Pancreas (tissue), 10 donors: Measurements from ENCODE around the gene SP3. TPM values are rescaled to one million over a fixed set of nuclear protein-coding genes. Genes with fewer than 3 reads are reported as not detected.

Source experiments
- ATAC-seq, 4 donors: fragments of 200-7000 bp; cut with Tn5 transposase; one replicate each; pipeline versions ENCODE4 v1.8.0 to v1.9.1; 2020; ENCODE audit warnings: mild to moderate bottlenecking in 4 of 4, moderate library complexity in 4 of 4
- DNase-seq, 6 donors: peaks; one replicate each; pipeline ENCODE4 v3.0.0-alpha.2; 2020
- FAIRE-seq: peaks from 2 replicates; lab custom pipeline; 2012; peaks lifted over from hg19 to GRCh38; lab: Jason Lieb, UNC
- H3K27ac ChIP-seq, 4 donors: fragments of 200-600 bp; sonication (generic); 1 replicate in 3 of 4; 2 replicates in 1 of 4; pipeline versions ENCODE4 v1.5.0 to v1.8.0; 2020
- H3K27me3 ChIP-seq, 4 donors: fragments of 200-600 bp; one replicate each; pipeline ENCODE4 v1.8.0; 2021
- H3K36me3 ChIP-seq, 3 donors: fragments of 200-600 bp; sonication (generic) in 1 of 3; one replicate each; pipeline versions ENCODE4 v1.5.0 to v1.8.0; 2020 to 2021
- H3K4me1 ChIP-seq, 3 donors: fragments of 200-600 bp; one replicate each; pipeline ENCODE4 v1.8.0; 2021
- H3K4me3 ChIP-seq, 4 donors: fragments of 200-600 bp; sonication (generic) in 2 of 4; one replicate each; pipeline versions ENCODE4 v1.5.0 to v1.8.0; 2020 to 2021
- H3K9me3 ChIP-seq, 4 donors: fragments of 200-600 bp; one replicate each; pipeline ENCODE4 v1.8.0; 2021
- WGBS, 2 donors: extraction: QIAGEN DNeasy Blood & Tissue Kit; methylation state at CpG; one replicate each; pipeline ENCODE4 v1.1.7; 2013; 5-methylcytosine and 5-hydroxymethylcytosine counted together
- intact Hi-C, 3 donors: fragments of 100-400 bp; cut with DNase I; formaldehyde crosslinking; loops; one replicate each; pipeline versions ENCODE4 v1.11.1 to v1.14.2; 2022
- polyA plus RNA-seq, 2 donors: library from polyadenylated mRNA; stranded (reverse); fragments of 200-250 nt; gene quantifications; one replicate each; pipeline ENCODE4 v1.2.3, GENCODE V29; 2013
- total RNA-seq, 6 donors: library from RNA; stranded (reverse); fragmentation: NEBNext Ultra II Directional in 4 of 6; extraction: Animal tissue kit (Norgen Biotek cat#: 25700) in 4 of 6; gene quantifications; one replicate each; pipeline versions ENCODE4 v1.2.1 to v1.2.4, GENCODE V29; 2021 to 2023
- TF ChIP-seq, protein P1 (sequence below), 4 donors: fragments of 200-600 bp; sonication (generic) in 3 of 4; IDR thresholded peaks; one replicate each; pipeline versions ENCODE4 v1.5.0 to v1.8.0; 2021; ENCODE audit warnings: antibody characterized with exemption in 4 of 4
- donor health status: healthy with polysubstance abuse.
- donor health status: DM: no; HTN: no; CAD: no; lungs with moderate emphysema.
- donor health status: DM: no; HTN: no; CAD: no.
- donor health status: control.
- donor health status: control.
- donor health status: Bipolar disorder and iron deficiency.
- donor health status: DM: yes; HTN: yes; CAD: no.
- donor health status: DM: no; HTN: no; CAD: no.
- donor health status: DM: no; HTN: no; CAD: no.
- donor health status: DM: yes; HTN: yes; CAD: no.

The SP3 gene
- total and polyA plus RNA-seq, 8 donors = 5.6 to 48.0 (median 27.6) TPM

- DNase-seq (peak in 5 of 6 donors; percentile 26 to 71 (median 61)), FAIRE-seq (no peak), ATAC-seq (peak; percentile 79 to 91 (median 88))
- Histone ChIP-seq H3K27me3 (no peaks in the 10 kb centered on the region), H3K4me1 (peaks cover 0 to 9% (median 0%) of the 10 kb centered on the region in 3 donors), H3K27ac (peak overlapping the region; percentile 45 to 77 (median 70)), H3K4me3 (peak overlapping the region in 3 of 4 donors; percentile 21 to 29 (median 29)), H3K9me3 (no peaks in the 10 kb centered on the region), H3K36me3 (no peaks in the 10 kb centered on the region)
- TF ChIP-seq, protein P1, sequence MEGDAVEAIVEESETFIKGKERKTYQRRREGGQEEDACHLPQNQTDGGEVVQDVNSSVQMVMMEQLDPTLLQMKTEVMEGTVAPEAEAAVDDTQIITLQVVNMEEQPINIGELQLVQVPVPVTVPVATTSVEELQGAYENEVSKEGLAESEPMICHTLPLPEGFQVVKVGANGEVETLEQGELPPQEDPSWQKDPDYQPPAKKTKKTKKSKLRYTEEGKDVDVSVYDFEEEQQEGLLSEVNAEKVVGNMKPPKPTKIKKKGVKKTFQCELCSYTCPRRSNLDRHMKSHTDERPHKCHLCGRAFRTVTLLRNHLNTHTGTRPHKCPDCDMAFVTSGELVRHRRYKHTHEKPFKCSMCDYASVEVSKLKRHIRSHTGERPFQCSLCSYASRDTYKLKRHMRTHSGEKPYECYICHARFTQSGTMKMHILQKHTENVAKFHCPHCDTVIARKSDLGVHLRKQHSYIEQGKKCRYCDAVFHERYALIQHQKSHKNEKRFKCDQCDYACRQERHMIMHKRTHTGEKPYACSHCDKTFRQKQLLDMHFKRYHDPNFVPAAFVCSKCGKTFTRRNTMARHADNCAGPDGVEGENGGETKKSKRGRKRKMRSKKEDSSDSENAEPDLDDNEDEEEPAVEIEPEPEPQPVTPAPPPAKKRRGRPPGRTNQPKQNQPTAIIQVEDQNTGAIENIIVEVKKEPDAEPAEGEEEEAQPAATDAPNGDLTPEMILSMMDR (IDR thresholded peaks at IDR 0.05) = no peak
- 51 to 55% methylated on average over 44 to 56 of the region's 56 CpGs for WGBS, 2 donors
- intact Hi-C loops = no loop called here
These were observed 47.5 kb upstream of the SP3 start for GRCh38 chr2:174012347-174013314.

DNA sequence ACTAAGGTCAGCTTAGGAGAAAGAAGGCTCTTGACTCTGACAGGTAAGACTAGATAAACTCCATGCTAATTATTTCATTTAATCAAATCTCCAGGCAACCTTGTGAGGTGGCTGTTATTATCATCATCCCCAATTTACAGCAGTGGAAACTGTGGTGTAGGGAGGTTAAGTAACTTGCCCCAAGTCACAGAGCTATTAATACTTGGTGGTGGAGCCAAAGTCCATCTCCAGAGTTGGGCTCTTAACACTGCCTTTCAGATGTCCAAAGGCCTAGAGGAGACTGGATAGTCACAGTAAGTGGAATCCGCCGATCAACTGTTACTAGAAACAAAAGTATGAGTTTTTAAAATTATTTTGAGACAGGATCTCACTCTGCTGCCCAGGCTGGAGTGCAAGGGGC lies 46.6 kb upstream of the SP3 start:
- no peak overlapping the region for H3K27ac ChIP-seq
- H3K4me1 ChIP-seq = peaks cover 0 to 9% (median 0%) of the 10 kb centered on the region in 3 donors
- no peaks in the 10 kb centered on the region for H3K27me3 ChIP-seq
- WGBS, 2 donors = 93 to 94% methylated on average over 2 of the region's 2 CpGs
- H3K9me3 ChIP-seq = no peaks in the 10 kb centered on the region
- no peak for DNase-seq
- no peaks in the 10 kb centered on the region for H3K36me3 ChIP-seq
- intact Hi-C loops = no loop called here
- ATAC-seq = no peak
- TF ChIP-seq, protein P1 (IDR thresholded peaks at IDR 0.05) = no peak
- no peak overlapping the region for H3K4me3 ChIP-seq
- FAIRE-seq = no peak

- H3K9me3 ChIP-seq = no peaks in the 10 kb centered on the region
- no peak overlapping the region for H3K4me3 ChIP-seq
- ATAC-seq (no peak), DNase-seq (no peak), FAIRE-seq (no peak)
- TF ChIP-seq, protein P1 (IDR thresholded peaks at IDR 0.05) = no peak
- peaks cover 0 to 9% (median 0%) of the 10 kb centered on the region in 3 donors for H3K4me1 ChIP-seq
- intact Hi-C loops = no loop called here
- no peaks in the 10 kb centered on the region for H3K36me3 ChIP-seq
- no peak overlapping the region for H3K27ac ChIP-seq
- no peaks in the 10 kb centered on the region for H3K27me3 ChIP-seq
These were observed 46.0 kb upstream of the SP3 start for GRCh38 chr2:174011173-174011572.

DNA sequence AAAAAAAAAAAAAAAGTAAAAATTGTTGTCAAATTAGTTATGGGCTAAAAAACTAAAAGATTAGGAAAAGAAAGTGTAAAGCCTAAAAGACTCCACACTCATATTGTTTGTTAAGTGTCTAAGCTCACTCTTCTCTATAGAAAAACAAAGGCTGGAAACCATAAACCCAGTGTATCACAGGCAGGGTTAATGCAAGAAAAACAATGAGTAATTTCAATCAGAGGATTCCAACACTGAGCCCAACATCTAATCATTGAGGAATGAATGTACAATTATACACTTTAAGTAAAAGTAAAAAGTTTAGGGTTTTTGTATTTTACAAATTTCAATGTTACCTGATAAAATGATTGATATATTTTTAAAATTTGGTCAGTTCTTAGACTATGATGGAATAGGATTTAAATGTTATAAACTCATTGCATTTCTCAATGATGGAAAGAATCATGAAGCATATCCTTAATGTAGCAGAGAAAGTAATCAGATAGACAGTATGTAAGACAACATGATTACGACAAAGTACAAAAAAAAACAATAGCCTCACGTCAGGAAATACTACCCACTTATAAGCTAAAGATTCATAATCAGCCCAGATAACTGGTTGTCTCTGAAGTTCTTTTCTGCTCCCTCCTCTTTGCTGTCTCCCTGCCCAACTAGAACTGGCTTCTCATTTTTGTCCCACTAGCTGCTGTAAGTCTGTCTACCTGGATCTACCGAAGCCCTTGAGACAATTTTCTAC lies 44.5 kb upstream of the SP3 start:
- 83 to 85% methylated on average over 3 of the region's 3 CpGs for WGBS, 2 donors
- Histone ChIP-seq H3K4me1 (peaks cover 4 to 9% (median 6%) of the 10 kb centered on the region in 3 donors), H3K27ac (no peak overlapping the region), H3K36me3 (no peaks in the 10 kb centered on the region), H3K27me3 (no peaks in the 10 kb centered on the region), H3K4me3 (no peak overlapping the region), H3K9me3 (no peaks in the 10 kb centered on the region)
- FAIRE-seq (no peak), DNase-seq (no peak), ATAC-seq (no peak)
- TF ChIP-seq, protein P1 (IDR thresholded peaks at IDR 0.05) = no peak
- intact Hi-C loops = no loop called here
